Epidermal melanocyte (primary cell): ENCODE measurements around the gene OR8B2.
"Not testable (repeated sequence)": the region's sequence is repeated elsewhere in the genome, so short reads cannot be mapped to it uniquely, and the experiment has no call there.

ENCODE experiments used
- DNase-seq: peaks from one replicate; pipeline ENCODE4 v3.0.0; 2011; ENCODE audit warnings: low spot score; ENCODE audit not compliant: insufficient read length

The OR8B2 gene, protein sequence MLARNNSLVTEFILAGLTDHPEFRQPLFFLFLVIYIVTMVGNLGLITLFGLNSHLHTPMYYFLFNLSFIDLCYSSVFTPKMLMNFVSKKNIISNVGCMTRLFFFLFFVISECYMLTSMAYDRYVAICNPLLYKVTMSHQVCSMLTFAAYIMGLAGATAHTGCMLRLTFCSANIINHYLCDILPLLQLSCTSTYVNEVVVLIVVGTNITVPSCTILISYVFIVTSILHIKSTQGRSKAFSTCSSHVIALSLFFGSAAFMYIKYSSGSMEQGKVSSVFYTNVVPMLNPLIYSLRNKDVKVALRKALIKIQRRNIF

DNA sequence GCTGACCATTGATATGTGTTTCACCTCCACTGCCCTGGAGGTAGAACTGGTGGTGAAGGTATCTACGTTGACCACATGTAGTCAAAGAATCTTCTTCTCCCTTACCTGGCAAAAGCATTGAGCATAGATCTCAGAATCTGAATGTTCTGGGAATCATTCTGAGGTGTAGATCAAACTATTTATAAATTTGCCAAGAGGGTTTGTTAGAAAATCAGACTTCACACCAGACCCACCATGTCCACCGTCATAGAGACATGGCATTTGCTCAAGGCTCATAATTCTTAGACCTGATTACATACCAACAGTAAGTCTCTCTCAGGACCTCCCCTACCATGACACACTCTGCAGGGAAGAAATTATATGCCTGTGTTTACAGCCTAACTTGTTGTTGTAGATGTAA lies at the start of gene OR8B2:
Gene OR8B2, minus strand, starts transcription at position 101 of the 400 bp plus-strand sequence. CDS start 1,156 bp downstream, outside the sequence.
- DNase-seq, result no peak

DNA sequence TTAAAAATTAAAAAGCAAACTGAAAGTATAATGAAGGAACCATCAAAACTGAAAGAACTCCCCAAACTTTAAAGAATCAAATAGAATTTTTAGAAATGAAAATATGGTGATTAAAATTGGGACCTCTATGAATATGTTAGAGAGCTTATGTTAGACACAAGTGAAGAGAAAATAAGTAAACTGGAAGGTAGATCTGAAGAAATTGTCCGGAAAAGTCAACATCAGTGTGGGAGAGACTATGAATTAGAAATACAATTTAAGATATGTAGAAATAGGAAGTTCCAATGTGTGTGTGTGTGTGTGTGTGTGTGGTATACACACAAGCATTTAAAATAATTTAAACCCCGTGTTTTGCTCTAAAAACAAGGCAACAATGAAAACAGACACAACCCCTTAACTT lies 45.3 kb upstream of the OR8B2 start:
- no peak for DNase-seq

DNA sequence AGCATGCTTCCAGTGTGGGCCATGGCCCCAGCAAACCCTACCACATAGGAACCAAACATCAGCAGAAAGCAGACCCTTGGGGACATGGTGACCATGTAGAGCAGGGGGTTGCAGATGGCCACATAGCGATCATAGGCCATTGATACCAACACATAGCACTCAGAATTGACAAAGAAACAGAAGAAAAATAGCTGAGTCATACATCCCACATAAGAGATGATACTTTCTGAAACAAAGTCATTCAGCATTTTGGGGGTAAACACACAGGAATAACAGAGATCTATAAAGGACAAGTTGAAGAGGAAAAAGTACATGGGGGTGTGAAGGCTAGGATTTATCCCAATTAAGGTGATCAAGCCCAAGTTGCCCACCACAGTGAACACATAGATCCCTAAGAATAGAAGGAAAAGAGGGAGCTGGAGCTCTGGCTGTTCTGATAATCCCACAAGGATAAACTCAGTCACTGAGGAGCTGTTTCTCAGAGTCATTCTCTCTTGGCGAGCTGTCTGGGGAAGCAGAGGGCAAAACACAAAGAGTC lies 40.2 kb upstream of the OR8B2 start, which contains the start of gene OR8B4:
Gene OR8B4, minus strand, starts transcription at position 488 of the 538 bp plus-strand sequence. Its CDS starts 0 bp downstream, at position 488.
- DNase-seq, result no peak

DNA sequence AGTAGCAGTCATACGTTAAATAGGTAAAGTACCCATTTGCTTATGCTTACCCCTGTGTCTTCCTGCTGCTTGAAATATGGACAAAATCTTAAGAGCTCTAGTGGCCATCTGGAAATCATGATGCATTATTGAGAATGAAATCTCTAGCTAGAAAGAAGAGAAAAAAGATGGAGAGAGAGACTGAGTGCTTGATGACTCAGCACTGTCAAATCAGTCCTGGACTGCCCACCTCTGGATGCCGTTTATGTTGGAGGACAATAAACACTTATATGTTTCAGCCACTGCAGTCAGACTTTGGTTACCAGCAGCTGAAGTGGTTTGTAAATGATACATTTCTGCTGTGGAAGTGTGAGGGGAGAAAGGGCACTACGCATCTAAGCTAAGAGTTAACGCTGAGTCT lies 36.7 kb upstream of the OR8B2 start:
- no peak for DNase-seq

DNA sequence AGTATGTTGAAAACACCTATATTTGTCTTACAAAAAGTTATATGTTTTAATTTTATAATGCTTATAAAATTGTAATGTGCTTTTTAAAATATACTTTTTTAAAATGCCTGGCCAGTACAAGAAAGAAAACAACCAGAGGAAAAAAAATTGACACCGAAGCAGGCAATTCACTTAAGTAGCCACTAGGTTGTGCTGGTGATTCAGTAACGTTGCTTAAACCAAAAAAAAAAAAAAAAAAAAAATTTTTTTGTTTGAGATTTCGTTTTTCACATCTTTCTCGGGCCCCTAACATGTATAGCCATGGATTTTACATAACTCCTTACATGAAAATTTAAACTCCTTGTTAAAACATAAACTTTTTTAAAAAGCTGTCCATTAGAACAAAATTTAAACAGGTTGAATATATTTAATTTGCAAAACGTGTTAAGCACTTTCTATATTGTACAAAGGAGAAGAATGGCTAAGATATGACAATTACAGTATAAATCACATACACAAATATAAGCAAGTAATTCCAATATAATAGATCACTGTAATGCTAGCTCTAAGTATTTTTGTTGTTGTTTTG lies 31.1 kb upstream of the OR8B2 start:
- DNase-seq, result peak; percentile 32

DNA sequence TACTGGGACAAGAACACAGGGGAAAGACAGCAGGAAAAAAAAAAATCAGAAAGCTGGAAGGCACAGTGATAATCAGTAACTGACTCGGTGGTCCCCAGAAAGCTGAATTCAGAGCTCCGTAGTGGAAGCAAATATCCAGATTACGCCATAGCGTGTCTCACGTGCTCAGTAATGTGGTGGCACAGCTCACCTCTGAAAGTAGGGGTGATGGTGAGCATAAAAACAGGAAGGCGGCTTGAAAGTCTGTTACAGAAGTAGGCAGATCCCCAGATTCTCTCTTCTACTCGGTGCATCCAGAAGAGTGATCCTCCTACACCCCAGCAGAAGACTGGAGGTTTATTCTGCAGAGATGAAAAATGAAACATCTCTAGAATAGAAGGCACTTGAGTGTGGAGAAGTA lies 25.6 kb upstream of the OR8B2 start:
- no peak for DNase-seq

DNA sequence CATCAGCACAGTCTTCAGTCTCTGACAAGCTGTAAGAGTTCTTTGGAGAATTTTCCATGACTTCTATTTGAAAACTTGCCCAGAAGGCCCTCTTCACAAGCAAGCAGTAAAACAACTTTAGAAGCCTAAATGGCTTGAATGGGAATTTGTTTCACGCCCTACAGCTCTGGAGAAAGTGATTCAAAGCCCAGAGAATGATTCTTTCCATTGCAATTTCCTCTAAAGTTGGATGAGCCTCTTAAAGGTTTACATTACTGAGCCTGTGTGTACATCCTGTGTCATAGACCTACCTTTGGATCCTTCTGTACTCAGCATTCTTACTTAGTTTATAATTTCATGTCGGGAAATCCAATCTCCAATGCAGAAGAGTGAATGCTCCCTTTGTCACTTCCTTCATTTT lies 21.3 kb upstream of the OR8B2 start:
- DNase-seq, result no peak

DNA sequence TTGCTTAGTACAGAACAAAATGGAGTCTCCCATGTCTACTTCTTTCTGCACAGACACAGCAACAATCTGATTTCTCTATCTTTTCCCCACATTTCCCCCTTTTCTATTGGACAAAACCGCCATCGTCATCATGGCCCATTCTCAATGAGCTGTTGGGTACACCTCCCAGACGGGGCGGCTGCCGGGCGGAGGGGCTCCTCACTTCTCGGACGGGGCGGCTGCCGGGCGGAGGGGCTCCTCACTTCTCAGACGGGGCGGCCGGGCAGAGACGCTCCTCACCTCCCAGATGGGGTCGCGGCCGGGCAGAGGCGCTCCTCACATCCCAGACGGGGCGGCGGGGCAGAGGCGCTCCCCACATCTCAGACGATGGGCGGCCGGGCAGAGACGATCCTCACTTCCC lies 18.9 kb upstream of the OR8B2 start:
- not testable (repeated sequence) for DNase-seq

DNA sequence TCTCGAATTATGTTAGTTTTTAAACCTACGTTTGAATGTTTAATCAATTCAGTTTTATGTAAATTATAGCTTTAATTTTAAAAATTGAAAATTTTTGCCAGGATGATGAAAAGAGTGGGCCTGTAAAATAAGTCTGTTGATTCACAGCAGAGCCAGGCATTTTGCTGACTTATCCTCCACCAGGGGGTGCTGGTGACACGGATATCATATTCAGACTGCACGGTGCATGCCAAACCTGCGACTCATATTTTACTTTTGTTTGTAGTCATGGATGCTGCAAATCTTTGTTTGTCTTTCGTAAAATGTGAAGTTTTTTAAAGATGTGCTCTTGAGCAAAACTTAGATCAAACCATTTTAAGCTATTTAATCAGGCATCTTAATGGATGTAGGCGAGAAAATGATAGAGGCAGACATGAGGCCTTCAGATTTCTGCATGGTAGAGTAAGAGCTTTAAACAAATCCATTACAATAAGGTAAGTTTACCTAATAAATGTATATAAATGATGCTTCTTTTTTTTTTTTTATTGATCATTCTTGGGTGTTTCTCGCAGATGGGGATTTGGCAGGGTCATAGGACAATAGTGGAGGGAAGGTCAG lies 18.1 kb upstream of the OR8B2 start:
- no peak for DNase-seq

DNA sequence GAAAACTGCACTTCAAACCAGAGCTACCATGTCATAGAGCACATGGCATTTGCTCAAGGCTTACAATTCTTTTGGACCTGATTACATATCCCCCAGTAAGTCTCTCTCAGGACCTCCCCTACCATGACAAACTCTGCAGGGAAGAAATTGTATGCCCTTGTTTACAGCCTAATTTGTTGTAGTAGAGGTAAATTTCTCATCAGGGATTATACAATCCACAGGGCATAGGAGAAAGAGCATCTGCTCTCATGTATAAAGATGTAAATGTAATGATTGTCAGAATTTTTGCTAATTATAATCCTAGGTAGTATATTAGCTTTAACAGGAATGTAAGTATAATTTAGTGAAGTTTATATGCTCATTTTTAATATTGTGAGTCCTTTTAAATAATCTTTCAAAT lies 14.6 kb upstream of the OR8B2 start, which contains the start of gene OR8B3:
Gene OR8B3, minus strand, starts transcription at position 101 of the 400 bp plus-strand sequence. CDS start 1,673 bp downstream, outside the sequence.
- DNase-seq, result no peak

DNA sequence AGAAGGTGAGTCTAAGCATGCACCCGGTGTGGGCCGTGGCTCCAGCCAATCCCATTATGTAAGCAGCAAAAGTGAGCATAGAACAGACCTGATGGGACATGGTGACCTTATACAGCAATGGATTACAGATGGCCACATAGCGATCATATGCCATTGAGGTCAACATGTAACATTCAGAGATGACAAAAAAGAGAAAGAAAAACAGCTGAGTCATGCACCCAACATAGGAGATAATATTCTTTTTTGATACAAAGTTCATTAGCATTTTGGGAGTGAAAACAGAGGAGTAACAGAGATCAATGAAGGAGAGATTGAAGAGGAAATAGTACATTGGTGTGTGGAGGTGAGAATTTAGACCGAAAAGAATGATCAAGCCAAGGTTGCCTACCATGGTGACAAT lies 12.5 kb upstream of the OR8B2 start:
- DNase-seq, result not testable (repeated sequence)

DNA sequence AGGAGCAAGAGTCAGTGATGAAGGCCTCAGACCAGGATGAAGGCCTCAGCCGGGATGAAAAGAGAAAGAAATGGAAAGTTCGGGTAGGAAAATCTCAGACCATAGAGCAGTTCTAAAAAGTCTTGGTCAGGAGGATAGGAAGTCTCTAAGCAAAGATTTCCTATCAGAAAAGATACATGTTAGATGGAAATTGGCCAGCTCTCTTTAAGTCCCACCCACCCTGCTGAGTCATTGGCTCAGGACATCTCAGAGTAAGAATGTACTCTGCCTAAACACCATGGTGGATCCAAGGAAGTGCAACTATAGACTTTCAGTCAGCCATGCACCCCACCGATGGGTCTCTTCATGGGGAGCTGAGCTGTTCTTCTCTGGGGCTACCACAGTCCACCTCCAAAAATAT lies 10.1 kb upstream of the OR8B2 start:
- DNase-seq, result no peak

DNA sequence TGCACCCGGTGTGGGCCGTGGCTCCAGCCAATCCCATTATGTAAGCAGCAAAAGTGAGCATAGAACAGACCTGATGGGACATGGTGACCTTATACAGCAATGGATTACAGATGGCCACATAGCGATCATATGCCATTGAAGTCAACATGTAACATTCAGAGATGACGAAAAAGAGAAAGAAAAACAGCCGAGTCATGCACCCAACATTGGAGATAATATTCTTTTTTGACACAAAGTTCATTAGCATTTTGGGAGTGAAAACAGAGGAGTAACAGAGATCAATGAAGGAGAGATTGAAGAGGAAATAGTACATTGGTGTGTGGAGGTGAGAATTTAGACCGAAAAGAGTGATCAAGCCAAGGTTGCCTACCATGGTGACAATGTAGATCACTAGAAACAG lies 1.4 kb downstream of the OR8B2 start:
- not testable (repeated sequence) for DNase-seq

DNA sequence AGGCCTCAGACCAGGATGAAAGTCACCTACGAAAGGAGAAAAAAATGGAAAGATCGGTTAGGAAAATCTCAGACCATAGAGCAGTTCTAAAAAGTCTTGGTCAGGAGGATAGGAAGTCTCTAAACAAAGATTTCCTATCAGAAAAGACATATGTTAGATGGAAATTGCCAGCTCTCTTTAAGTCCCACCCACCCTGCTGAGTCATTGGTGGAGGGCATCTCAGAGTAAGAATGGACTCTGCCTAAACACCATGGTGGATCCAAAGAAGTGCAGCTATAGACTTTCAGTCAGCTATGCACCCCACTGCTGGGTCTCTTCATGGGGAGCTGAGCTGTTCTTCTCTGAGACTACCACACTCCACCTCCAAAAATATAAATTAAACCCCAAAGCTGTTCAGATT lies 3.7 kb downstream of the OR8B2 start:
- no peak for DNase-seq

DNA sequence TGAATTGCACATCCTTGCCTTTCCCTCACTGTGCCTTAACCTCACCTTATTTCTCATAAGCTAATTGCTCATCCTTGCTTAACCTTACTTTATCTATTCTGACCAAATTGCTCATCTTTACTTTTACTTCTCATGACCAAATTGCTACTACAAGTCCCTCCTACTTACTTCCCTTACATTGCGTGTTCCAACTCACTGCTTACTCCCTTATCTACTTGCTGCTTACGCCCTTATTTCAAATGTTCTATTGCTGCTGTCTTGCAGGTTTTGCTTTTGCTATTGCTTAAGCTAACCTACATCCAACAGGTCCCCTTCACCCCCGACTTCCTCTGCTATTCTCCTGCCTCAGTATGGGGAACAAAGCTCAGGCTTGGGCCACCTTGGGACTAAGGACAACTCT lies 8.0 kb downstream of the OR8B2 start:
- DNase-seq, result no peak

DNA sequence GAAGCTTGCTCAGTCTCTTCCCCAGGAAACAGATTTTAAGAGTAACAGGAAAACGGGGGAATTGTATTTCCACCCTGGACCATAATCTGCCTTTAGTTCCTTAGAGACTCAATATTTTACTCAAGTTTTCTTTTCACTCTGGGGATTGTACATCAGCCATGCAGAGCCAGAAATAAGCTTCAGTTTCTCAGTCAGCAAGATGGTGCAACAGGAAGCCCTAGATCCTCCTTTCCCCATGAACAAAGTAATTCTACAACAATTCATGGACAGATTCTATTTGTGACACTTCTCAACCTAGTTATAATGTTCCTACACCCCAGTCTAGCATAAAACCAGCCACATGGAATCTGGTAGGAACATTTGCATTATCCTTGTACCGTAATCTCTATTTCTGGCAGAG lies 24.7 kb downstream of the OR8B2 start:
- no peak for DNase-seq

DNA sequence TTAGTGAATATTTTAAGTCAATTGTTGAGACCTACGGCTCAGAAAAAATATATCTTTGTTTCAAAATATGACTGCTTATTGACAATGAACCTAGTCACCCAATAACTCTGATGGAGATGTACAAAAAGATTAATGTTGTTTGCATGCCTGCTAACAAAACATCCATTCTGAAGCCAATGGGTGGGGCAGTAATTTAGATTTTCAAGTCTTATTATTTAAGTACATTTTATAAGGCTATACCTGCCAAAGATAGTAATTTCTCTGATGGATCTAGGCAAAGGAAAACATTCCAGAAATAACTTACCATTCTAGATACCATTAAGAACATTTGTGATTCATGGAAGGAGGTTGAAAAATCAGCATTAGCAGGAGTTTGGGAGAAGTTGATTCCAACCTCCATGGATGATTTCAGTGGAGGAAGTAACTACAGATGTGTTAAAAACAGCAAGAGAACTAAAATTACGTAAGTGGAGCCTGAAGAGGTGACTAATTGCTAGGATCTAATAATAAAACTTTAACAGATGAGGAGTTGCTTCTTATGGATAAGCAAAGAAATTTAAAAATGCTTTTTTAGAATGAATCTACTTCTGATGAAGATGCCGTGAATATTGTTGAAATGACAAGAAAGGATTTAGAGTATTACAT lies 37.9 kb downstream of the OR8B2 start:
- DNase-seq, result no peak

DNA sequence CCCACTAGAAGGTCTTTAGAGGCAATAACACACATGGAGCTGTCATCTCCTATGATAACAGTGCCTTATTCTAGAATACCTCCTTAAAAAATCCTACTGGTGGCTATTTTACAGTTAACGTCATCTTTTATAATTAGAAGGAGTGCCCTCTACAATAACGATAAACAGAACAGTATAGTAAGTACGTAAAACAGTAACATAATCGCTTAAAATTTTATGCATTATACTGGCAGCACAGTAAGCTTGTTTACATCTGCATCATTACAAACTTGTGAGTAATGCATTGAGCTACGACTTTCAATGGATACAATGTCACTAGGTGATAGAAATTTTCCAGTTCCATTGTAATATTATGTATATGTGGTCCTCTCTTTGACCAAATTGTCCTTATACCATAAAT lies 40.0 kb downstream of the OR8B2 start:
- no peak for DNase-seq

DNA sequence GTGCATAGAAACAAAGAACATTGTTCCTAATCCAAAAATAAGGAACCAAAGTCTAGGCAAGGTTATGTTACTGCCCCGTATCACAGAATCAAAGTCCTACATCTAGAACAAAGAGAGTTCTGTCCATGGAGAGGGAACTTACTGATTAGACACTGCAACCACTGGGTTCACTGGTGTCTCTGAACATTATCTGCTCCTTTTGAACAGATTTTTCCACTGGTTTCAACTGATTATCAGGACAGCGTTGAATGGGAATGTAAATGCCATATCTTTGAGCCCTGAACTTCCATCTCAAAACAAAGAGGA lies 44.2 kb downstream of the OR8B2 start:
- no peak for DNase-seq

DNA sequence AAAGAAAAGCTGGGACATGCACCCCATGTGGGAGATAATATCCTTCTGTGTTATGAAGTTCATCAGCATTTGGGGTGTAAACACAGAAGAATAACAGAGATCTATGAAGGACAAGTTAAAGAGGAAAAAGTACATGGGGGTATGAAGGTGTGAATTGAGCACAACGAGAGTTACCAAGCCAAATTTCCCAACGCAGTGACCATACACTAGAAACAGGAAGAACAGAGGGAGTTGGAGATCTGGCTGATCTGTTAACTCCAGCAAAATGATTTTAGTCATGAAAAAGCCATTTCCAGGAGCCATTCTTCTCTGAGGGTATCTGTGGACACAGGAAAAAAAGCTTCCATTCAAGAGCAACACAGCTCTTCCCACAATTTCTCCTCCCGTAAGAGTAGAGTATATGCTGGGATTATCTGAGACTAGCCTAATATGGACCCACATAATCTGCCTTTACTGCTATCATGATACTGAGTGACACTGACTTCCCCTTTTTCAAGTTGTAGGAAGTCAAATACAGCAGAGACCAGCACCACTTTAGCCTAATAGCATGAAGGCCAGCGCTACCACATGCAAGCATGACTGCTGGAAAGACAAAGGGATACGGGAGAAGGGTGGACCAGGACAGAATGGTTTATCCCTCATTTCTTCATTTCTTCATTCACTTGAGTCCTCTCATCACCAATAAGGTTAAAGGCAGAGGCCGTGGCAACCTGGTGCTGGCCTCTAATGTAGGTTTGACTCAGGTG lies 44.7 kb downstream of the OR8B2 start:
- DNase-seq, result no peak
